GM18868 (cell line): ENCODE data around the gene DAP3.
"Not testable (repeated sequence)": the region's sequence is repeated elsewhere in the genome, so short reads cannot be mapped to it uniquely, and the experiment has no call there.

Experiments
- ATAC-seq: cut with Tn5 transposase; IDR thresholded peaks from one replicate; pipeline ENCODE4 v1.9.1; 2021; ENCODE audit warnings: mild to moderate bottlenecking, moderate library complexity; ENCODE audit not compliant: unreplicated experiment

Gene DAP3

GRCh38 chr1:155767399-155767989 lies 78.6 kb downstream of the DAP3 start:
- not testable (repeated sequence) for ATAC-seq

DNA sequence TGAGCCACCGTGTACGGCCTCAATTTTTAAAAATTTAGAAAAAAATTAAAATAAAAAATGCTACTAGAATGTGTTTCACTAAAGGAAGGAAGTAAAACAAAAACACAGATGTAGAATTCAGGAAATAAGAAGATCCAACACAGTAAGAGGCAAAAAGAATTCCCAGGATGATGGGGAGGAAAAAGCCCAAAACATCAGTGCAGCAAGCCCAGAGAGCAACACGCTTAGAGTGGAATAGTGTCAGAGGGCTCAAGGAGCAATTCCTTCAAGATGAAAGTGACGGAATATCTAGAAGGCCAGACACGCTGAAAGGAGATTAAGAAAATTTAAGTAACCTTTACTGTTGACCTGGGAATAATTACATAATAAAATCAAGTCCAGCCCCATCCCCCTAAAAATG lies 80.4 kb downstream of the DAP3 start:
- no peak for ATAC-seq

- ATAC-seq: no peak
Measured at GRCh38 chr1:155773221-155773620, 84.3 kb downstream of the DAP3 start.

DNA sequence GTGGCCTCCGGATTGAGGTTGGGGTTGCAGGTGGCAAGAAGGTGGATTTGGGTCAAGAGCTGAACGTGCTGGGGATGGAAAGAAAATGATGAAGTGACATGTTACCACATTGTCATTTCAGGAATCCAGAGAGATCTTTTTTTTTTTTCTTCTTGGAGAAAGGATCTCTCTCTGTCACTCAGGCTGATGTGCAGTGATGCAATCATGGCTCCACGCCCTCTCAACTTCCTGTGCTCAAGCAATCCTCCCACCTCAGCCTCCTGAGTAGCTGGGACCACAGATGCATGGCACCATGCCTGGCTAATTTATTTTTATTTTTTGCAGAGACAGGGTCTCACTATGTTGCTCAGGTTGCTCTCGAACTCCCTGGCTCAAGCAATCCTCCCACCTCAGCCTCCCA lies 87.5 kb downstream of the DAP3 start:
- no peak for ATAC-seq

DNA sequence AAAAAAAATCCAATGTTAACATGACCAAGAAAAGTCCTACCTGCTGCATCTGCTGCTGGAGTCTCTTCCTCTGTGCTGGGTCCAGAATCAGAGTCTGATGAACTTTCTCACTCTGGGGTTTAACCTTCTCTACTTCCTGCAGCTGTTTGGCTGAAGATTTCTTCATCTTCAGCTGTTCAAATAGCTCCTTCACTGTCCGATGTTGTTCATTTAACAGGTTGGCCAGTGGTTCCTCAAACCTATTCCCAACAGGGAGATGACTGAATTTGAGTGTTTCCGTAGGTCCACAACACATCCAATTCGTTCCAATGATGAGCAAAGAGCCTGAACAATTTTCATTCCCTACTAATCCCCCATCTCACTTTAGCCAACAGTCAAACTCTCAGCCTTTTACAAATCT lies 88.7 kb downstream of the DAP3 start:
- ATAC-seq: no peak
